Fibroblast of villous mesenchyme (primary cell): ENCODE data around the gene POGLUT2. TPM values are rescaled to one million over a fixed set of nuclear protein-coding genes. Genes with fewer than 3 reads are reported as not detected.

Experiments used
- DNase-seq: peaks from one replicate; pipeline ENCODE4 v3.0.0-alpha.2; 2010; ENCODE audit warnings: low read depth
- H3K4me3 ChIP-seq: 2 replicates; pipeline ENCODE4 v1.5.1; 2011; ENCODE audit warnings: low read depth, mild to moderate bottlenecking, low read length
- total RNA-seq: library from RNA; depleted of rRNA; stranded (reverse); fragments of >200 nt; gene quantifications from 2 replicates; pipeline ENCODE4 v1.2.3, GENCODE V29; 2012
- TF ChIP-seq, protein P1 (sequence below): IDR thresholded peaks from 2 replicates; pipeline ENCODE4 v1.5.1; 2012; ENCODE audit warnings: low read depth, mild to moderate bottlenecking, low read length; ENCODE audit not compliant: insufficient read depth

Gene POGLUT2
- total RNA-seq, 1 donor = 30.2 TPM

DNA sequence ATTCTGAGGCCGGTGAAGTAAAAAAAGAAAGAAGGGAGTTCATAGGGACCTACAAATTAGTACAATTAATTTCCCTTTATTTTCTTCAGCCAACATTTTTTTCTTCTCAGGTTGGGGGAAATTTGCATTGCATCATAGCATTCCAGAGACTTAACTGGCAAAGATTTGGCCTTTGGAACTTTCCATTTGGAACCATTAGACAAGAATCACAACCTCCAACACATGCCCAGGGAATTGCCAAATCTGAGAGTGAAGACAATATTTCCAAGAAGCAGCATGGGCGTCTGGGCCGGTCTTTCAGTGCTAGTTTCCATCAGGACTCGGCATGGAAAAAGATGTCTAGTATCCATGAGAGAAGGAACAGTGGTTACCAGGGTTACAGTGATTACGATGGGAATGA, 40.7 kb upstream of the POGLUT2 start:
- TF ChIP-seq, protein P1, sequence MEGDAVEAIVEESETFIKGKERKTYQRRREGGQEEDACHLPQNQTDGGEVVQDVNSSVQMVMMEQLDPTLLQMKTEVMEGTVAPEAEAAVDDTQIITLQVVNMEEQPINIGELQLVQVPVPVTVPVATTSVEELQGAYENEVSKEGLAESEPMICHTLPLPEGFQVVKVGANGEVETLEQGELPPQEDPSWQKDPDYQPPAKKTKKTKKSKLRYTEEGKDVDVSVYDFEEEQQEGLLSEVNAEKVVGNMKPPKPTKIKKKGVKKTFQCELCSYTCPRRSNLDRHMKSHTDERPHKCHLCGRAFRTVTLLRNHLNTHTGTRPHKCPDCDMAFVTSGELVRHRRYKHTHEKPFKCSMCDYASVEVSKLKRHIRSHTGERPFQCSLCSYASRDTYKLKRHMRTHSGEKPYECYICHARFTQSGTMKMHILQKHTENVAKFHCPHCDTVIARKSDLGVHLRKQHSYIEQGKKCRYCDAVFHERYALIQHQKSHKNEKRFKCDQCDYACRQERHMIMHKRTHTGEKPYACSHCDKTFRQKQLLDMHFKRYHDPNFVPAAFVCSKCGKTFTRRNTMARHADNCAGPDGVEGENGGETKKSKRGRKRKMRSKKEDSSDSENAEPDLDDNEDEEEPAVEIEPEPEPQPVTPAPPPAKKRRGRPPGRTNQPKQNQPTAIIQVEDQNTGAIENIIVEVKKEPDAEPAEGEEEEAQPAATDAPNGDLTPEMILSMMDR = no peak
- no peak overlapping the region for H3K4me3 ChIP-seq
- DNase-seq = peak; percentile 64

DNA sequence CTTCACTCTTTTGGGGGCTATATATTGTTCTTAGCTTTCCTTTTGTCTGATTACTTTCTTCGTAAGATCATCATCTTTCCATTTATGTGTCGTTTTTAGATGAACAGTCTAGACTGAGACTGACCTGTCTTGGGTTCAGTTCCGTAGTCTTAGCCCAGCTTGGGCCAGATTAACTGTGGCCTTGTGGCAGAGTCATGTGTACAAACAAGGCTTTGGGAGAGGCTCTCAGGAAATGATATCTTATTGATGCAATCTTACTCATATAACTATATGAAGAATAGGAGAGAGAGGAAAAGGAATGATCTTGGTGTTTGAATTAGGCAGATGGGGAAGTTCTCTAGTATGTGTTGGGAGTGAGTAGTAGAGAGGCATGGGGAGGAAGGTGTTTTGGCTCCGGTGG, 40.2 kb upstream of the POGLUT2 start:
- H3K4me3 ChIP-seq = no peak overlapping the region
- DNase-seq = peak; percentile 14
- TF ChIP-seq, protein P1 = no peak

DNA sequence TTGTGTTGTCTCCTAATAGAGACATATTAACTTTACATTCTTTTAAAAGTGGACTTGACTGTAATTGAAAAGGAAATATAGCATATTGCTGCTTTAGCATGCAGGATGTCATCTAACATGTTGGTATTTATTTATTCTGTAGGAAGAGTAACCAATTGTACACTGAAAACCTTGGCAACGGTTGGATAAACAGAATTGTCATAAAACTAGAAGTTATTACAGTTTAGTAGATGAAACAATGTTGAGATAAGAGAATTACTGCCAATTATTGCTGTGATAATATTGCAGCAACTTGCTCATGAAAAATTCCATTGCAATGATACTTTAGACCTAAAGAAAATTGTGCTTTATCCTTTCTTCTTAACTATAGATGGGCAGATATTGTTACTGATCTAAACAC, 39.5 kb upstream of the POGLUT2 start:
- TF ChIP-seq, protein P1 = no peak
- DNase-seq = no peak
- no peak overlapping the region for H3K4me3 ChIP-seq

DNA sequence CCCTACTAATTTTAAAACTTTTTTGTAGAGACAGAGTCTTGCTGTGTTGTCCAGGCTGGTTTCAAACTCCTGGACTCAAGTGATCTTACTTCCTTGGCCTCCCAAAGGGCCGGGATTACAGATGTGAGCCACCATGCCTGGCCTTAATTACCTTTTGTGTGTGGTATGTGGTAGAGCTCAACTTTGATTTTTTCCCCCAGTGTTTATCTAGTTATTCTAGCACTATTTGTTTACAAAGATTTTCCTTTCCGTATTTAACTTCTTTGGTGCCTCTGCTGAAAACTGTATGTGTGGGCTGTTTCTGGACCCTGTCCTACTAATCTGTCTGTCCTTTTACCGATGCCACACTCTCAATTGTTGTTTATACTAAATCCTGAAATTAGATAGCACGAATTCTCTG, 37.7 kb upstream of the POGLUT2 start:
- no peak overlapping the region for H3K4me3 ChIP-seq
- TF ChIP-seq, protein P1 = no peak
- DNase-seq = no peak

DNA sequence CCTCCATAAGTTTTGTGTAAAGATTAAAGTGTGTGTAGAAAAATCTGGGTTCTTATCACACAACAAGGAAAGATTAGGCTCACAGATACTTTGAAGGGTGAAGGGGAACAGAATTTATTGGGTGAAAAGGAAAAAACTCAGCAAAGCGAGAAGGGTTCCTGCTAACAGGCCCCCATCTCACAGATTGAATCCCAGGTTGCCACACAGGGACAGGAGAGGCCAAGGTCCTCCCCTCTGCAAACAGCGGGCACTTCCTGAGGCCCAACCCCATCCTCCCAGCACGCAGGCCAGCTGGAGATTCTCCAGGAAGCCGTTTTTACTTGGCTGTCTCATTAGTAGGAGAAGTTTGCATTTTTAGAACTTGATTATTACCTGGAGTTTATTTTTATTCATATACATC, 31.9 kb upstream of the POGLUT2 start:
- no peak overlapping the region for H3K4me3 ChIP-seq
- no peak for DNase-seq
- TF ChIP-seq, protein P1 = no peak

DNA sequence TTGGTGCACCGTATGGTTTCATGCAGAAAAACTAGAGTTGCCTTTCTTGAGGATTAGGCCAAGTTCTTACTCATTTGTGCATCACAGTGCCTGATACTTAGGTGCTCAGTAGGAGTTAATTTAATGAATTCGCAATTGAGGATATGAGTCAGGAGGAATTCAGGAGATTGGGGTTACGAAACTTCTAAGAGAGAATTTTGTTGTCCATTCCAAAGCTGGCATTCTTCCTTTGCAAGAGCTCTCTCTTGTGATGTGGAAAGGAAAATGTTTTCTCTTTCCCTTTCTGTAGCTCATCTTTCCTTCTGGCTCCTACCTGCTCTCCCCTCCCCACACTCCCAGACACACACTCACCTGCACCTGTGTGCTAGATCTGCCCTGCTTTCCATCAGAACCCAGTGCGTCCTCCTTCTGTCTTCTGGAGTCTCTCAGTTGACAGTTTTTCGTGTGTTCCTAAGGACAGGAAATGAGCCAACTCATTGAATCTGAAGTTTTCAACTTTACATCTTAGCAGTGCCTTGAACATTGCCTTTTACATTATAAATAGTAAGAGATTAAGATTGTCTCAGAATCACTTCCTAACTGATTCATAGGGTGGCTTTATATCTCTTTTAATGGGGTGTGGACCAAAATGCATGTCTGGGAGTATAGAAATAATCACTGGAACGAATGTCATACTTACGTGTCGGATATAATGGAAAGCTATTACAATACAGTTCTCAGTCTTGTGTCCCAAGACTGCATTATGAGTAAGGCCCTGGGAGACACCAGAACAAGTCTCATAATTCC, 27.3 kb upstream of the POGLUT2 start:
- TF ChIP-seq, protein P1 = peak; percentile 9
- H3K4me3 ChIP-seq = peak overlapping the region; percentile 49
- peak; percentile 90 for DNase-seq

DNA sequence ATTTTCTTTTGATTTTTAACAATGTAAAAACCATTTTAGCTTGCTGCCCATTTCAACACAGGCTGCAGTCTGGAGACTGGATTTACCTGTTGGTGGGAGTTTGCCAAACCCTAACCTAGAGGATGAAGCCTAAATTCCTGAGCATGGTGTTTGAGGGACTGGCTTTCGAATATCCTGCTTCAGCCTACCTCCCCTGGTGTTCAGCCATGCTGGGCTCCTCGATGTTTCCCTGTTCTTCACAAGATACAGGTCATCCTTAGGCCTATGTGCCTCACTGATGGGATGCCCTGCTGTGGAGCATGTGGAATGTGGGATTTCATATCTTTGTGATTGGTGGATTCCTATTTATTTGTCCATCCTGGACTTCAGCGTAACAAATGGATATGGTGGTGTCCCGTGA, 26.6 kb upstream of the POGLUT2 start:
- no peak for DNase-seq
- no peak overlapping the region for H3K4me3 ChIP-seq
- TF ChIP-seq, protein P1 = no peak
